ENCODE measurements around the gene PTPRK.
A peak's percentile ranks its signal among the peaks of the same experiment; 100 is the strongest.

The PTPRK gene

GRCh38 chr6:128347123-128347522, 173.3 kb downstream of the PTPRK start:
- no peak for DNase-seq (ENCODE audit: low read depth, low spot score)

- no peak for DNase-seq (ENCODE audit: low read depth, low spot score)
Measured at GRCh38 chr6:128346569-128346968, 173.8 kb downstream of the PTPRK start.

- DNase-seq (ENCODE audit: low read depth, low spot score), result no peak
Measured at GRCh38 chr6:128345278-128345677, 175.1 kb downstream of the PTPRK start.

- DNase-seq (ENCODE audit: low read depth, low spot score), result no peak
Measured at GRCh38 chr6:128343706-128344105, 176.7 kb downstream of the PTPRK start.

- DNase-seq (ENCODE audit: low read depth, low spot score), result no peak
Measured at GRCh38 chr6:128339635-128340450, 180.6 kb downstream of the PTPRK start.

GRCh38 chr6:128337619-128338018, 182.8 kb downstream of the PTPRK start:
- no peak for DNase-seq (ENCODE audit: low read depth, low spot score)

- DNase-seq (ENCODE audit: low read depth, low spot score), result no peak
Measured at GRCh38 chr6:128336436-128337095, 183.8 kb downstream of the PTPRK start.

- DNase-seq (ENCODE audit: low read depth, low spot score), result peak; percentile 65
Measured at GRCh38 chr6:128335963-128336362, 184.4 kb downstream of the PTPRK start.

- no peak for DNase-seq (ENCODE audit: low read depth, low spot score)
Measured at GRCh38 chr6:128333581-128334223, 186.7 kb downstream of the PTPRK start.

- DNase-seq (ENCODE audit: low read depth, low spot score), result no peak
Measured at GRCh38 chr6:128327890-128328289, 192.5 kb downstream of the PTPRK start.

GRCh38 chr6:128323011-128323410, 197.4 kb downstream of the PTPRK start:
- no peak for DNase-seq (ENCODE audit: low read depth, low spot score)

GRCh38 chr6:128319946-128320345, 200.5 kb downstream of the PTPRK start:
- no peak for DNase-seq (ENCODE audit: low read depth, low spot score)

GRCh38 chr6:128319157-128319556, 201.2 kb downstream of the PTPRK start:
- no peak for DNase-seq (ENCODE audit: low read depth, low spot score)

- DNase-seq (ENCODE audit: low read depth, low spot score), result no peak
Measured at GRCh38 chr6:128316258-128316929, 204.0 kb downstream of the PTPRK start.

- no peak for DNase-seq (ENCODE audit: low read depth, low spot score)
Measured at GRCh38 chr6:128314190-128314589, 206.2 kb downstream of the PTPRK start.

- DNase-seq (ENCODE audit: low read depth, low spot score), result no peak
Measured at GRCh38 chr6:128311944-128312570, 208.3 kb downstream of the PTPRK start.

- no peak for DNase-seq (ENCODE audit: low read depth, low spot score)
Measured at GRCh38 chr6:128310451-128310850, 209.9 kb downstream of the PTPRK start.

- DNase-seq (ENCODE audit: low read depth, low spot score), result peak; percentile 20
Measured at GRCh38 chr6:128307671-128308070, 212.7 kb downstream of the PTPRK start.

GRCh38 chr6:128305976-128306375, 214.4 kb downstream of the PTPRK start:
- DNase-seq (ENCODE audit: low read depth, low spot score), result no peak

- DNase-seq (ENCODE audit: low read depth, low spot score), result no peak
Measured at GRCh38 chr6:128305228-128305627, 215.2 kb downstream of the PTPRK start.

- DNase-seq (ENCODE audit: low read depth, low spot score), result no peak
Measured at GRCh38 chr6:128303870-128304269, 216.5 kb downstream of the PTPRK start.

- DNase-seq (ENCODE audit: low read depth, low spot score), result no peak
Measured at GRCh38 chr6:128302942-128303341, 217.5 kb downstream of the PTPRK start.
